Kidney epithelial cell (primary cell): Measurements from ENCODE around the gene FCGR1A. TPM values are rescaled to one million over a fixed set of nuclear protein-coding genes. Genes with fewer than 3 reads are reported as not detected.
"Not testable (repeated sequence)": the region's sequence is repeated elsewhere in the genome, so short reads cannot be mapped to it uniquely, and the experiment has no call there.

Source experiments
- DNase-seq: peaks from one replicate; pipeline ENCODE4 v3.0.0-alpha.2; 2010; ENCODE audit warnings: low read depth
- H3K27me3 ChIP-seq: 2 replicates; pipeline ENCODE4 v1.6.0; 2011; ENCODE audit warnings: low read length; ENCODE audit not compliant: control insufficient read depth, insufficient read depth
- H3K36me3 ChIP-seq: 2 replicates; pipeline ENCODE4 v1.5.1; 2011; ENCODE audit warnings: low read length; ENCODE audit not compliant: control insufficient read depth, insufficient read depth
- H3K4me3 ChIP-seq: 2 replicates; pipeline ENCODE4 v1.5.1; 2011; ENCODE audit warnings: low read depth, mild to moderate bottlenecking, control low read depth, low read length
- total RNA-seq: library from RNA; depleted of rRNA; stranded (reverse); fragments of >200 nt; gene quantifications from 2 replicates; pipeline ENCODE4 v1.2.3, GENCODE V29; 2015

Gene FCGR1A
- total RNA-seq, 1 donor from 2014 or later = not detected

DNA sequence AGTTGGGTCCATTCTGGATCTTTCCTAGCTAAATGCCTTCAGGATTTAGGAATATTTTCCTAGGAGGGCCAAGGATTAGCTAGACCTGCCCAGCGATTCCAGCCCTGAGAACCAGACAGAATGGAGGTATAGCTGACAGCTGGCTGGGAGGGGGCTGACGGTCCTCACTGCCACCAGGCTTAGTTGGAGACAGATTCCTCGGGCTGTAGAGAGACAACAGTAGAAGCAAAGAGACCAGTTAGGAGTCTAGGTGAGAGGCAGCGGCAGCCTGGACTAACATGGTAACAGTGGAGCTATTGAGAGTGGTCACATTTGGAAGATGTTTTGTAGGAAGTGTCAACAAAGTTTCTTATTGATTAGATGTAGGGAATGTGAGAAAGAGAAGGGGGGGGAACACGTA is 11.4 kb downstream of the FCGR1A start:
- H3K36me3 ChIP-seq = not testable (repeated sequence)

DNA sequence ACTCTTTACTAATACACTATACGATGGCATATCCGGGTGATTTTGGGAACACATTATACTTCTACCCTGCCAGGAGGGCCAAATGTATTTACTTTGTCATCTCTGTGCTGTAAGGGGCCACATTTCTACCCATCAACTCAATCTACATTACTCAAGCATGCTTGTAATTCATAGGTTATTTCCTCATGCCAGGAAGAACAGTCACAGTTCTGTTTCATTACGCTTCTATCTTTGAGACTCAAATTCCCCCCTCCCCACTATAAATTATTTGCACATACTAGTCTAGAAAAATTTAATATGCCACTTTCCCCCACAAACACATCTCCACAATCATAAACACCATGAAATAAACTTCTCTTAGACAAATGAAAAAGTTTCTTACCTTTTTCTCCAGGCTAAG is 19.1 kb downstream of the FCGR1A start:
- not testable (repeated sequence) for H3K36me3 ChIP-seq, DNase-seq, H3K27me3 ChIP-seq, H3K4me3 ChIP-seq

More for the DNA sequence above, 11.4 kb downstream of the FCGR1A start:
- not testable (repeated sequence) for DNase-seq, H3K27me3 ChIP-seq, H3K4me3 ChIP-seq

DNA sequence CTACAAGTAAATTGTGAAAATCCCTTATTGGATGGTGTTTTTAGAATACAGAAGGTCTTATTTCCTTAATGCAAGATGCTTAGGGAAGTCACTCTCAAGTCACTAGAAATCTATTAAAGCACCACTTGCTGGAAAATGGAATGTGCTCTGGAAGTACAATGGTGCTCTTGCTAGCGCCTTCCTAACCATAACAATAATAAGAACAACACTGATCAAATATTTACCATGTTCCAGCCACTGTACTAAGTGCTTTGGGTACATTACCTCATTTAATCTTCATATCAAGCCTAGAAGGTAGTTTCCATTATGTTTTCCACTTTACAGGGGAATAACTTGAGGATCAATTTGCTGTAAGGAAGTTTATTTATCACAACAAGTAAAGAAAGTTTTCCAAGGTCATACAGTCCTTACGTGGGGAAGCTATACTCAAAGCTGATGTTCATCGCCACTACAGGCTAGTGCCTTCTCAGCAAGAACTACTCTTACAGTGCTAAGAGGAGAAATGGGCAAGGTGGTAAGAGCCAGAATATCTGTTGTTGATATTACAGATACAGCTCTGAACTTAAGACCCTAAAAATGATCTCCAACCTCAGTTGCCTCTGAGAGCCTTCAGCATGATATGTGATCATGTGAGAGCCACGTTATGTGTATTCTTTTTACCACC is 22.1 kb downstream of the FCGR1A start:
- DNase-seq, H3K36me3 ChIP-seq, H3K4me3 ChIP-seq, H3K27me3 ChIP-seq: not testable (repeated sequence)

DNA sequence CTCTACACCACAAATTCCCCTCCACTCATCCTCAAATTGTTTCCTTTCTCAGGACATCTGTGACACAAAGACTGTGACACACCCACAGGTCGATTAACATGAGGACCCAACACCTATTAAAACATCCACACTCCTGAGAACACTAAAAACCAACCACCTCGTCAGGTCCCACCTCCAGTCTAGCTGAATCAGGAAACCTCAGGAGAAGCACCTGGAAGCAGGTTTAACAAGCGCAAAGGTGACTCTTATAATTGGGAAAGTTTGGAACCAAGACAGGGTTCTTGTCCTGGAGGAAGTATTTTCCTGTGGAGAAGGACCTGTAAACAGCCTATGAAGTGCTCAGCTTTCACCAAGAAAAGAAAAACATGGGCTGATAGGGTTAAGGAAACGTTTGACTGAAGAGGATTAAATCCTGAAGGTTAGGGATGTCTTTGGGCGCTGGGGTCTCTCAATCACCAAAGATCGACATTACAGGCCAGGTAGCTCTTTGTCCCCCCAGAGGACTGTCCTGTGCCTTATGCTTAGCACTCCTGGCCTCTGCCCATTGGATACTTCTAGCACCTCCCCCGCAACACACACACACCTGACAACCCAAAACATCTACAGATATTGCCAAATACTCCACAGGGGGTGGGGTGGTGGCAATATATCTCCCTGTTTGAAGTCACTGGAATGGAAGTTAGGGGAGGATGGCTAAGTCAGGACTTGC is 28.4 kb downstream of the FCGR1A start:
- not testable (repeated sequence) for H3K4me3 ChIP-seq, H3K27me3 ChIP-seq, DNase-seq, H3K36me3 ChIP-seq

DNA sequence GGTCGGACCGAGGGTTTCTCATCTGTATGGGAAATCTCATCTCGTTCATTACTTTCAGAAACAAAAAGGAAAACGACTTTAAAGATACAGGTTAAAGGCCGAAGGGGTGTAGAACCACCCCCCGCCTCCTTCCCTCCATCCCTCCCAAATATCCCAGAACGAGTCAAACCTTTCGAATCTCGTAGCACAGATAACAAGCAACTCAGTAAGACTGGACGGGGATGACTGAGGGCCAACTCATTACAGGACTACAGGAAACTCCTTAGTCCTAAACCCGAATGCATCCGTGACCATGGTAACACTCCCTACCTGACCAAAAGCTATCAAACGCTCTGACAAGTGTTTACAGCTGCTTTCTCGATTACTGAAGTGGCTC is 29.0 kb downstream of the FCGR1A start:
- H3K36me3 ChIP-seq, DNase-seq, H3K27me3 ChIP-seq: not testable (repeated sequence)
- peak overlapping the region; percentile 27 for H3K4me3 ChIP-seq

DNA sequence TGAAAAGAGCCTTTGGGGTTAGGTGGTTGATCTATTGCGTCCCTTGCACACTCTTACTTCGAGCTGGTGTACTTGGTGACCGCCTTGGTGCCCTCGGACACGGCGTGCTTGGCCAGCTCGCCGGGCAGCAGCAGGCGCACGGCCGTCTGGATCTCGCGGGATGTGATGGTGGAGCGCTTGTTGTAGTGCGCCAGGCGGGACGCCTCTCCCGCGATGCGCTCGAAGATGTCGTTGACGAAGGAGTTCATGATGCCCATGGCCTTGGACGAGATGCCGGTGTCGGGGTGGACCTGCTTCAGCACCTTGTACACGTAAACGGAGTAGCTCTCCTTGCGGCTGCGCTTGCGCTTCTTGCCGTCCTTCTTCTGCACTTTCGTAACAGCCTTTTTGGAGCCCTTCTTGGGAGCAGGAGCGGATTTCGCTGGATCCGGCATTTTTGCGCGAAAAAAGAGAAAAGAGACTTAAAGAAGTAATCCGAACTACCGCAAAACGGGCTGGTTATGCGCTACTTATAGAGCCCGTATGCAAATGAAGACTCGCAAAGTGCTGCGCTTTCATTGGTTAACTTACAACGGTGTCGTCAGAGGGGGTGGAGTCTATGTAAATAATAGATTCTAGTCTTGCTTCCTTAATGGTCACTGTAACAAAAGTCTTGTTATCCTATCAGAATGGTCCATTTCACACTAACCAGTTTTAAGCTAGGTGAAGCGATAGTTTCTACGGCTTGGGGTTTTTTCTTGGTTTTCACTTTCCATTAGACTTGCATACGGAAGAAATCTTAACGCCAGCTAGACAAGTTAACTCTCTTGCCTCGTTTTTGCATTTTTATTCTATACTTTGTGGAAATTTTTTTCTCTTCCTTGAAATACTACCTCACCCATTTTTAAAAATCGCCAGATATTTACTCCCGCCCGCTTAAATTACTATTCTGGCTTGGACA is 29.7 kb downstream of the FCGR1A start:
- not testable (repeated sequence) for H3K27me3 ChIP-seq, H3K36me3 ChIP-seq
- peak; percentile 69 for DNase-seq
- H3K4me3 ChIP-seq = peak overlapping the region; percentile 43

DNA sequence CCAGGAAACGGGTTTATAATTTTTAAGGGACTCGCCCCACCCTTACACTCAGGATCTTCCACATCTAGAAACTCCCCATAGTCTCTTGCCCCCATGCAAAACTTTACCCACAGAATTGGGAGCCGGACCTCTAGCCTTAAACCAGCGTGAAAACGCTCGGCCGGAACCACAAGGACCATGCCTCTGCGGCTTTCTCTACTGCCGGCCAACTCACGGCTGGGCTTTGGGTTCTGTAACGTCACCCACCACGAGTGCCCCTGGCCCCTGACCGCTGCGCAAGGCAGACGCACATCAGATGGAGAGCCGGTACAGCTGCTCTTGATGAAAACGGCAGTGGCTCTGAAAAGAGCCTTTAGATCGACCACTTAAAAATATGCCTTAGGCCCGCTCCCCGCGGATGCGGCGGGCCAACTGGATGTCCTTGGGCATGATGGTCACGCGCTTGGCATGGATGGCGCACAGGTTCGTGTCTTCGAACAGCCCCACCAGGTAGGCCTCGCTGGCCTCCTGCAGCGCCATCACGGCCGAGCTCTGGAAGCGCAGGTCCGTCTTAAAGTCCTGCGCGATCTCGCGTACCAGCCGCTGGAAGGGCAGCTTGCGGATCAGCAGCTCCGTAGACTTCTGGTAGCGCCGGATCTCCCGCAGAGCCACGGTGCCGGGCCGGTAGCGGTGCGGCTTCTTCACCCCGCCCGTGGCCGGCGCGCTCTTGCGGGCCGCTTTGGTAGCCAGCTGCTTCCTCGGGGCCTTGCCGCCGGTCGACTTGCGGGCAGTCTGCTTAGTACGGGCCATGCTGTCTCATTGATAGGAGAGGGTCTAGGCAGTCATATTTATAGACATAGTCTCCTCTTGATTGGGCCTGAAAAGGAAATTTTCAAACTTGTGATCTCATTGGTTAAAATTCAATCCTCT is 30.7 kb downstream of the FCGR1A start:
- H3K27me3 ChIP-seq, H3K36me3 ChIP-seq: not testable (repeated sequence)
- DNase-seq = peak; percentile 34
- H3K4me3 ChIP-seq = peak overlapping the region; percentile 36

DNA sequence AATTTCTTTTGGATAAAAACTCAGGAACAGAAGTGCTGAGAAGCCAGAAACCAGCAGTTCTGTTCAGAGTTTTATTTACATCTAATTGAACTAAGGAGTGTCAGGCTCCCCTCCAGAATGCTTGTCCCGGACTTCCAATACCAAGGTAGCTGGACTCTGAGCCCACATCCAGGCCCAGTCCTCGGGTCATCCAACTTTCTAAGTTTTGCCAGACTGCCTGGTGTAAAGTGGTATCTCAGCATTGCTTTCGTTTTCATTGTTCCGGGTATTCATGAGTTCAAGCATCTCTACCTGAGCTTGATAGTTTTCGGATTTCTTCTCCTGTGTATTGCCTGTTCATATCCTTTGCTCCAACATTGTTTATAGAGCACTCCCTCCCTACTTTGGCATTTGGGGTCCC is 37.9 kb downstream of the FCGR1A start:
- not testable (repeated sequence) for H3K36me3 ChIP-seq, H3K27me3 ChIP-seq, H3K4me3 ChIP-seq, DNase-seq

DNA sequence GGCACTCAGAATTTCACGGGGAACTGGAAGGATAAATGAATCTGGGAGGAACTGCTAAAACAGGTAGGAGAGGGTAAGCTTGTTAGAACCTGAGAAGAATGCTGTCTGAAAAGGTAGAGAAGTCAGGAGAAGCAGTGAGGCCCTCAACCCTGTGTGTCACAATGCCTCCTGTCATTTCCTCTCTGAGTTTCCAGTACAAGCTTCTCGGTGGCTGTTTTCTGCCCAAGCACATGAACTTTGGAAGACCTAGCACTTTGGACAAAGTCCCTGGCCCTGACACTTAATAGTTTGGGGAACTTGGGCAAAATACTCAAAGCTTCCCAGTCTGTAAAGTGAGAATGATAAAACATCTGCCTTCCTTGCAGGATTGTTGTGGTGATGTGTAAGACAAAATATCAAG is 44.1 kb downstream of the FCGR1A start:
- H3K27me3 ChIP-seq, DNase-seq, H3K4me3 ChIP-seq, H3K36me3 ChIP-seq: not testable (repeated sequence)

DNA sequence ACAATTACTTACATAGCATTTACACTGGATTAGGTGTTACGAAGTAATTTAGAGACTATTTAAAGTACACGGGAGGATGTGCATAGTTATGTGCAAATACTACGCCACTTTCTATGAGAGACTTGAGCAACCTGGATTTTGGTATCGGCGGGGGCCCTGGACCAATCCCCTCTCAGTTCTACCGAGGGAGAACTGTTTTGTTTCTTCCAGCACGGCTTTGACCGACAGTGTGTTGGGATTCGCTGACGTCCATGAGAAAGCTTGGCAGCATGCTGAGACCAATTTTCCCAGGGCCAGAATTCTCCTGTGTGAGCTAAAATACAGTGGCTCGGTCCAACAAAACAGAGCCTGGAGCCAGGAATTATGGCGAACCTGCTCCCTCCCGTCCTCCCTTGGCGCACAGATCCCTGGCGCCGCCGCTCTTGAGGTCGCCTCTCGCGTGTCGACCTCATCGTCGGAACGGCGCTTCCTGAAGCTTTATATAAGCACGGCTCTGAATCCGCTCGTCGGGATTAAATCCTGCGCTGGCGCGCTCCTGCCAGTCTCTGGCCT is 49.3 kb downstream of the FCGR1A start:
- DNase-seq, H3K4me3 ChIP-seq, H3K36me3 ChIP-seq, H3K27me3 ChIP-seq: not testable (repeated sequence)

DNA sequence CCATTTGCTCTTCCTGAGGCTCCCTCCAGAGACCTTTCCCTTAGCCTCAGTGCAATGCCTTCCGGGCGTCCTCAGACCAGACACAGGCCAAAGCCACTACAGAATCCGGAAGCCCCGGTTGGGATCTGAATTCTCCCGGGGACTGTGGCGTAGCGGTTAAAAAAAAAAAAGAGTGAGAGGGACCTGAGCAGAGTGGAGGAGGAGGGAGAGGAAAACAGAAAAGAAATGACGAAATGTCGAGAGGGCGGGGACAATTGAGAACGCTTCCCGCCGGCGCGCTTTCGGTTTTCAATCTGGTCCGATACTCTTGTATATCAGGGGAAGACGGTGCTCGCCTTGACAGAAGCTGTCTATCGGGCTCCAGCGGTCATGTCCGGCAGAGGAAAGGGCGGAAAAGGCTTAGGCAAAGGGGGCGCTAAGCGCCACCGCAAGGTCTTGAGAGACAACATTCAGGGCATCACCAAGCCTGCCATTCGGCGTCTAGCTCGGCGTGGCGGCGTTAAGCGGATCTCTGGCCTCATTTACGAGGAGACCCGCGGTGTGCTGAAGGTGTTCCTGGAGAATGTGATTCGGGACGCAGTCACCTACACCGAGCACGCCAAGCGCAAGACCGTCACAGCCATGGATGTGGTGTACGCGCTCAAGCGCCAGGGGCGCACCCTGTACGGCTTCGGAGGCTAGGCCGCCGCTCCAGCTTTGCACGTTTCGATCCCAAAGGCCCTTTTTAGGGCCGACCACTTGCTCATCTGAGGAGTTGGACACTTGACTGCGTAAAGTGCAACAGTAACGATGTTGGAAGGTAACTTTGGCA is 50.0 kb downstream of the FCGR1A start:
- DNase-seq, H3K27me3 ChIP-seq, H3K36me3 ChIP-seq, H3K4me3 ChIP-seq: not testable (repeated sequence)

DNA sequence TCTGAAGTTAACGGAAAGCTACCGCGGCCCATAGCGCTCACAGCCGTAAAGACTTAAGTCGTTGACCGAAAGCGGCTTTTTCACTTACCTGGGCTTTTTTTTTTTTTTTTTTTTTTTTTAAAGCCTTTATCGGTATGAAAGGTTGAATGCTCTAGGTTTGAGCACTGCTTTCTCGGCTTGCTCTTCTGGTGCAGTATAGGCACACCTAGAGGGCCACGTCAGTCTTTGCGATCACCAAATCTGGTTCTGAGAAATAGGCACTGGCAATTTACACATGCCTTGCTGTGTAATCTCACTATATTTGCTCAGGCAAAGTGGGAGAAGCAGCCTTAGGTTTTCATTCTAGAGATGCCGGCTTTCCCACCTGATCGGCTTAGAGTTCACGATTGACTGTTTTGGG is 50.6 kb downstream of the FCGR1A start:
- not testable (repeated sequence) for DNase-seq, H3K36me3 ChIP-seq, H3K4me3 ChIP-seq, H3K27me3 ChIP-seq

DNA sequence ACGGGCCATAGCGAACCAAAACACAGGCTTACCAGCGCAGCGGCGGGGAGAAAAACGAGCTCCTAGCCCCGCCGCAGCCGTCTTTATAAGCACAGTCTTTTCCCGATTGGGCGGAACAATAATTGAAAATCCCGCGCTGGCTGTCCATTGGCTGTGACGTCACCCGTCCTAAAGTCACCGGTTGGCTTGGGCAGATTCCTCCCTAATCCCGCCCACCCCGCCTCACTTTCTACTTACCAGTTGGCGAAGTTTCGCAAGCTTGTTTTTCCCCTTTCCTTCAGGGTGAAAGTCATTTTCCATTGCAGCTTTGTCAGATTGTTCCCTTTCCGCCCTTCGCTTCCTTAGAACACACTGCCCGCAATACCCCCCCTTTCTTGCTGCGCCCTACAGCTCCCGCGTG is 58.7 kb downstream of the FCGR1A start:
- not testable (repeated sequence) for H3K4me3 ChIP-seq, H3K36me3 ChIP-seq, DNase-seq, H3K27me3 ChIP-seq
